Posterior cingulate gyrus (tissue), 11 donors: ENCODE measurements around the gene EEF1AKMT2.
"Not testable (repeated sequence)": the region's sequence is repeated elsewhere in the genome, so short reads cannot be mapped to it uniquely, and the experiment has no call there.

Experiments
- DNase-seq, 10 donors: peaks; one replicate each; pipeline versions ENCODE4 v3.0.0 to v3.0.0-alpha.2; 2020 to 2021; ENCODE audit warnings: mixed read lengths in 3 of 10
- intact Hi-C: fragments of 100-400 bp; cut with DNase I; formaldehyde crosslinking; loops from one replicate; pipeline ENCODE4 v1.15.1; 2023

EEF1AKMT2 gene

DNA sequence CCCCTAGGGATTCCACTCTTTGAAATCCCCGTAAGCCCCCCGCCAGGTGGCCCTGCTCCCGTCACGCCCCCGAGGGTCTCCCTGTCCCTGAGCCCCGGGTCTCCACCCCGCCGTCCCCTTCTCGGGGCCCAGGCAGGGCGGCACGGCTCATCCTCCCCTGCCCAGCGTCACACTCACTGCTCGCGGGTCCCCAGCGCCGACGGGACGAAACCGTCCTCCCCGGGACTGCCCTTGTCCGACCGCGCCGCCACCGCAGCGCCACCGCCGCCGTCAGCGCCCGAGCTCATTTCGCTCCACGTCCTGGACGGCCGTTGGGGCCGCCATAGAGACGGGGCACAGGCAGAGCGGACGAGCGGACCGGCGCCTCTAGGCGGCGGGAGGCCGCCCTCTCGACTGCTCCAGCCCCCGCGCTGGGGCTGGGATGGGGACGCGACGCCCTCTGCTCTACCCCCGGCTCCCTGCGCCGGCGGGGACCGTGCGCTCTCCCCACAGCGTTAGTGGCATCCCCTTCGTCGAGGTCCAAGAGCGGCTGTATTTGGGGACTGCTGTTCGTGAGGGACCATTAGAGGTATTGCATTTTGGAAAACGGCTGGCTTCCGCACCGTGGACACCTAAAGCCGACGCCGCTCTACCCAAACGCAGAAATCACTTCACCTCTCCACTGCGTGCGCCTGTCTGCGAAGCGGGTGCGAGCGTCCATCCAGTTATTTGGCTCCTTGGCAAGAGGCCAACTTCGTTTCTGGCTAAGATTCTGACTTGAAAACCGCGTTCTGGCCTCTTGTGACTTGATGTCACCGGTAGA, at the start of gene EEF1AKMT2:
Gene EEF1AKMT2, minus strand, starts transcription at position 341 of the 802 bp plus-strand sequence. Its CDS starts 54 bp downstream, at position 287.
- DNase-seq = peak; percentile 66 to 97 (median 81)
- intact Hi-C loops = loop anchor here (10.0 kb wide), 1 partner anchor 47 kb away; the partner anchor contains the start of gene FAM53B

DNA sequence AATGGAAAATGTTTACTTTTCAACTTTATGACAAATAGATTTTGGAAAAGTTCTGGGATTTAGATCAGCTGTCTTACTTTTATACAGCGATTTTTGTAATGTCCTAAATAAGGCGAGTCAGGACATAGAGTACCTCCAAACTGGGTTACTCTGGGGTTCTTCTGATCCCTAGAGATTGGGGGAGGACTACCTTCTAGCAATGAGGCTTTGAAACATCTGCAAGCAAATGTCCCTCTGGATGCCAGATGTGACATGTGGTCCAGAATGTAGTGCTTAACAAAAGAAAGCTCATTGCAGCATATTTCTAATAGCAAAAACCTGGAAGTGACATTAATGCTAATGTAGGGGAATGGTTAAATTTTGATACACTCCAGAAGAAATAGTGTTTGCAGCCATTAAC, 46.0 kb upstream of the EEF1AKMT2 start:
- intact Hi-C loops = no loop called here
- no peak for DNase-seq

DNA sequence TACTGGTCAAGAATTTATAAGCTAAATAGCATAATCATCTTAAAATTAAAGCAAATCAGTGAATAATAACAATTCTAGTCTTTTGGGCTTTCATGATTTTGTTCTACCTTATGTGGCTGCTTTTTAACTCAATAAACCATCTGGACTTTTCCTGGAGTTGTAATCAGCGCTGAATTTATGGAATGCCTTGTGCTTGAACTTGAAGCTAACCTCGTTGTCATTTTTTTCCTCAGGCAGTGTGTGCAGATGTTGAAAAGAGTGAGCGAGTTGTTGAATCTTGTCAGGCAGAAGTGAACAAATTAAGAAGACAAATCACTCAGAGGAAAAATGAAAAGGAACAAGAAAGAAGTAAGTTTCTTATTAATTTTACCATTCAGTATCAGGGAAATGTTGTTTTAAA, 39.4 kb upstream of the EEF1AKMT2 start:
- intact Hi-C loops = no loop called here
- DNase-seq = no peak

DNA sequence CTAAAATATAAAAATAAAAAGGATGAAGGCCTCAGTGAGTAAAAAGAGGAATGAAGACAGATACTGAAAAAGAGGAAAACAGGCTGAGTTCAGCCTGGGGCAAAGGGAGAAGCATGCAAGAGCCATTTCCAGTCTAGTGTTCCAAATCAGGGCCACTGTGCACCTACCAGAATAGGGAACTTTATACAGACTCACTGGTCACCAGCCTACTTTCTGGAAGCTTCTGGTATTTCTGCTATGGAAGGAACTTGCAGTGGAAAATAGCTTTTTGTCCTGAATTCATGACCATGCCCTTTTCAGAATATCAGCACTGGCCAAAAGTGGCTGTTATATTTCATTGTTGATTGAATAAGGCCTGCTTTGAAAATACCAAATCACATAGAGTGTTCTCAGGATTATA, 38.8 kb upstream of the EEF1AKMT2 start:
- no peak for DNase-seq
- intact Hi-C loops = no loop called here

DNA sequence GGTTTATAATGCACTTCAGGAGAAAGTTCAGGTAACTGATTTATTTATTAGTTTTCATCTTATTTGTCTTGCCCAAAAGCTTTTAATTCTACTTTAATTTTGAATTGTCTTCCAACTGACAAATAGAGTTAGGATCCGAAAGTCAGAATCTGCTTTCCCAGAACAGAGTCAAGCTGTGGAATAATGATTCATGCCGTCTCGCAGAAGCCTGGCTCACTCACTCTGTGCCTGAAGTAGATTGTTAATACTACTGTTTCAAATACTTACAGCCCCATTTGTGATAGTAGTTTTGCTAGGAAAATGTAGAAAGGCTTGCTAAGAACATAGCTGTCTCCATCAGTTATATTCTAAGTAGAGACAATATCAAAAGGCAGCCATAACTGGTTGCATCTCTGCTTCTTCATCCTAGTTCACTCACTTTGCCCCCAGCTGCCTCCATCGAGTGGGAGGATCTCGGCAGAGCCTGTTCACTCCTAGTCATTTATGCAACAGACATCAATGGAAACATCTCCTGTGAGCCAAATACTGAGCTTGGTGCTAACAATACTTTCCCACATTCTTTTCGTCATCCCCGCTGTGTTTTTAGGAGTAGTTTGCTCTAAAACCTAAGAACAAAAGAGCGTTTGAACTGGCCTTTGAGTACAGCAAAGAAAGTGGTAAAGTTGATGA, 37.9 kb upstream of the EEF1AKMT2 start:
- DNase-seq = peak in 3 of 10 donors; percentile 11 to 87 (median 25)
- intact Hi-C loops = loop anchor here (2.0 kb wide), 1 partner anchor 297 kb away; no protein-coding TSS in a partner anchor

- DNase-seq = no peak
- intact Hi-C loops = no loop called here
These were observed 35.8 kb upstream of the EEF1AKMT2 start for GRCh38 chr10:124827474-124827873.

DNA sequence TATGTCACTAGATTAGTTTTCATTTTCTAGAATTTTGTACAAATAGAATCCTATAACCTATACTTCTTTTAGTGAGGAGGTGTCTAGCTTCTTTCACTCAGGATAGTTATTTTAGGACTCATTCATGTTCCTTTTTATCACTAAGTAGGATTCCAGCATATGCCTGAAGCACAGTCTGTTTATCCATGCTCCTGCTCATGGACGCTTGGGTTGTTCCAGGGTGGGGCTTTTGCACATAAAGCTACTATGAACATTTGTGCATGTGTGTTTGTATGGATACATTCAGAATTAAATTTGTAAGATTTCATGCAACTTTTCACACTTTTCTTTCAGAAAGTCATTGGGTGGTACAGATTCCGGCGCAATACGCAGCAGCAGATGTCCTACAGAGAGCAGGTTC, 34.6 kb upstream of the EEF1AKMT2 start:
- DNase-seq = no peak
- intact Hi-C loops = no loop called here

DNA sequence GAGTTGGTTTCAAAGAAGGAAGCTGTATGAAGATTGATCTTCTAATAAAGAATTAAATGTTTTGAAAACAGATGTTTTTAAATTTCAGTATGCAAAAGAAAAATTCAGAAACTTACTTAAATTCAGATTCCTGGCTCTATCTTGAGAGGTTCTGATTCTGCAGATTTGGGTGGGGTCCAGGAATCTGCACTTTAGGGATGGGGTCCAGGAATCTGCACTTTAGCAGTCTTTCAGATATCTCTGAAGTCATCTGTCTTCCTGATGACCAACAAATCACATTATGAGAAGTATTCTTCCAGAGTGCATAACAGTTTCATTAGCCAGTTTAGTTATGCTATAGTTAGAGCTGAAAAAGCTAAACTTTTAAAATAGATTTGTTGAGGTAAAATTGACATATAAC, 34.0 kb upstream of the EEF1AKMT2 start:
- DNase-seq = no peak
- intact Hi-C loops = no loop called here

DNA sequence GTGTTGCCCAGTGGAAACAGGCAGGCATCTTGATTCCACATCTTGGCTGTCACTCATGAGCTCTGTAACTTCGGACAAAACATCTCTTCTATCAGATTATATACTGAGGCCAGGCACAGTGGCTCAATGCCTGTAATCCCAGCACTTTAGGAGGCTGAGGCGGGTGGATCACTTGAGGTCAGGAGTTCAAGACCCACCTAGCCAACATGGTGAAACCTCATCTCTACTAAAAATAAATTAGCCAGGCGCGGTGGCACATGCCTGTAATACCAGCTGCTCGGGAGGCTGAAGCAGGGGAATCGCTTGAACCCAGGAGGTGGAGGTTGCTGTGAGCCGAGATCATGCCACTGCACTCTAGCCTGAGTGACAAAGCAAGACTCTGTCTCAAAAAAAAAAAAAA, 33.2 kb upstream of the EEF1AKMT2 start:
- DNase-seq, intact Hi-C loops: not testable (repeated sequence)

GRCh38 chr10:124824507-124824906, 32.8 kb upstream of the EEF1AKMT2 start:
- DNase-seq = no peak
- intact Hi-C loops = no loop called here

DNA sequence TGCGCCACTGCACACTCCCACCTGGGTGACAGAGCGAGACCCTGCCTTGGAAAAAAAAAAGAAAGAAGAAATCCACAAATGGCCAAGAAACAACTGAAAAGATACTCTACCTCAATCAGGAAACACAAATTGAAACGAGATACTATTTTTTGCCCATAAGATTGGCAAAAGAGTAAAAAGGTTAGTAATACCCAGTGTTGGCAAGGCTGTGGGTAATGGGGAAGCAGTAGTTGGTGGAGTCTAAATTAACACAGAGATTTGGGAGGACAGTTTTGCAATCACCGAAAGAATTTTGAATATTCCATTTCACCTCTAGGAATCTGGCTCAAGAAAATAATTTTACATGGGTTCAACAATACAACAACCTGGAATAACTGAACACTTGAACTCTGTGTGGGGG, 29.8 kb upstream of the EEF1AKMT2 start:
- intact Hi-C loops = no loop called here

GRCh38 chr10:124820121-124820520, 28.4 kb upstream of the EEF1AKMT2 start:
- DNase-seq = no peak
- intact Hi-C loops = no loop called here

More for the DNA sequence above, 29.8 kb upstream of the EEF1AKMT2 start:
- DNase-seq = no peak

GRCh38 chr10:124802313-124802675, 10.6 kb upstream of the EEF1AKMT2 start:
- peak in 1 of 10 donors; percentile 5 for DNase-seq
- intact Hi-C loops = no loop called here

GRCh38 chr10:124799211-124799610, 7.5 kb upstream of the EEF1AKMT2 start:
- intact Hi-C loops = loop anchor here (5.0 to 10.0 kb wide), 2 partner anchors 54 to 118 kb away; partner anchors contain the start of gene FAM53B
- DNase-seq = no peak

GRCh38 chr10:124798781-124799180, 7.1 kb upstream of the EEF1AKMT2 start:
- intact Hi-C loops = loop anchor here (5.0 to 10.0 kb wide), 2 partner anchors 54 to 119 kb away; partner anchors contain the start of gene FAM53B

GRCh38 chr10:124798364-124798763, 6.7 kb upstream of the EEF1AKMT2 start:
- DNase-seq = no peak
- intact Hi-C loops = loop anchor here (5.0 to 10.0 kb wide), 2 partner anchors 54 to 119 kb away; partner anchors contain the start of gene FAM53B

More at GRCh38 chr10:124798781-124799180, 7.1 kb upstream of the EEF1AKMT2 start:
- DNase-seq = no peak

DNA sequence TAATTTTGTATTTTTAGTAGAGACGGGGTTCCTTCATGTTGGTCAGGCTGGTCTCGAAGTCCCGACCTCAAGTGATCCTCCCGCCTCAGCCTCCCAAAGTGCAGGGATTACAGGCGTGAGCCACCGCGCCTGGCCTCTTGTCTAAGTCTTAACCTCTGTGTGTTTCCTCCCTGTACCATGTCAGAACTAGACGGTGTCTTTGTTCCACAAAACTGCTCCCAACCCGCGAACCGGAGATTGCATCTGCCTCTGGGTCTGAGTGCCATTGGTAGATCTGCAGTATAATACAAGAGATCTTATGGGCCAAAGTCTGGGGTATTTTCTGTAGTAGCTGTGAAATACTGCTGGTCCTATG, 1.3 kb upstream of the EEF1AKMT2 start:
- no peak for DNase-seq
- intact Hi-C loops = loop anchor here (10.0 kb wide), 1 partner anchor 48 kb away; the partner anchor contains the start of gene FAM53B

- DNase-seq, intact Hi-C loops: not testable (repeated sequence)
These were observed 8.8 kb downstream of the EEF1AKMT2 start for GRCh38 chr10:124782900-124783299.

DNA sequence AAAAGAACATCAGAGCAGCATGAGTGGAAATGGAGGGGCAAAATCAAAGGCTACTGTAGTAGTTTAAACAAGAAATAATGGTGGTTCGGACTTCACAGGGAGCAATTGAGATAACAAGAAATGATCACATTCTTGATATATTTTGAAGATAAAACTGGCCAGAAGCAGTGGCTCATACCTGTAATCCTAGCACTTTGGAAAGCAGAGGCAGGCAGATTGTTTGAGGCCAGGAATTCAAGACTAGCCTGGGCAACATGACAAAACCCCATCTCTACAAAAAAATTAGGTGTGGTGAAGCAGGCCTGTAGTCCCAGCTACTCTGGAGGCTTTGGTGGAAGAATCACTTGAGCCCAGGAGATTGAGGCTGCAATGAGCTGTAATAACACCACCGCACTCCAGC, 22.9 kb downstream of the EEF1AKMT2 start:
- no peak for DNase-seq
- intact Hi-C loops = no loop called here

GRCh38 chr10:124765256-124765655, 26.4 kb downstream of the EEF1AKMT2 start:
- DNase-seq = no peak
- intact Hi-C loops = no loop called here

DNA sequence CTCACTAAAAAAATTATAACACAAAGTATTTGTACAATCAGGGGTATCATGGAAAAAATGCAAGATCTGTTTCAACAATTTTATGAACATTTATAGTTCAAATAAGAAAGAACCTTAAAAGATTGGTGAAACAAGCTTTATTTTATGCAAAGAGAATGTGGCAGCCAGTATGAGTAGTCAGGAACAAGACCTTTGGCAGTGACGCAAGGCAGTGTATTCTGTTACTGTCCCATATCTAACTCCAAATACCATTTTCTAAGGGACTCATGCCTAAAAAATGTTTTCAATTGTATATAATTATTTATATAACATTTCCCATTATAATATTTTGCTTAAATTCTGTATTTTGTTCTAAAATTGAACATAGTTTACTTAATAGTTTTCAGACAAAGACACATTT, 28.4 kb downstream of the EEF1AKMT2 start:
- intact Hi-C loops = no loop called here
- DNase-seq = no peak
